G401.6 (cell line): ENCODE data around the gene FAM120A.

Experiments used
- FAIRE-seq: peaks from 2 replicates; lab custom pipeline; 2012; peaks lifted over from hg19 to GRCh38; lab: Jason Lieb, UNC

FAM120A gene

GRCh38 chr9:93560991-93561390 is 109.5 kb downstream of the FAM120A start:
- FAIRE-seq, result no peak

GRCh38 chr9:93562157-93562556 is 110.7 kb downstream of the FAM120A start:
- FAIRE-seq, result no peak

- no peak for FAIRE-seq
Measured at GRCh38 chr9:93565089-93565488, 113.6 kb downstream of the FAM120A start.

GRCh38 chr9:93566408-93567270 is 115.2 kb downstream of the FAM120A start:
- peak; percentile 71 for FAIRE-seq

- no peak for FAIRE-seq
Measured at GRCh38 chr9:93567271-93567959, 115.9 kb downstream of the FAM120A start.

GRCh38 chr9:93568169-93568568 is 116.7 kb downstream of the FAM120A start:
- no peak for FAIRE-seq

GRCh38 chr9:93569621-93570174 is 118.2 kb downstream of the FAM120A start:
- FAIRE-seq, result no peak

- no peak for FAIRE-seq
Measured at GRCh38 chr9:93572221-93572620, 120.7 kb downstream of the FAM120A start.

- FAIRE-seq, result no peak
Measured at GRCh38 chr9:93572636-93573515, 121.4 kb downstream of the FAM120A start.

GRCh38 chr9:93573516-93573828 is 122.0 kb downstream of the FAM120A start:
- FAIRE-seq, result no peak

GRCh38 chr9:93574091-93574899 is 122.8 kb downstream of the FAM120A start:
- no peak for FAIRE-seq

- no peak for FAIRE-seq
Measured at GRCh38 chr9:93574900-93575795, 123.7 kb downstream of the FAM120A start.

- no peak for FAIRE-seq
Measured at GRCh38 chr9:93575796-93576257, 124.3 kb downstream of the FAM120A start.

GRCh38 chr9:93576258-93577077 is 125.0 kb downstream of the FAM120A start, which contains the start of gene PHF2:
TSS of gene PHF2 (plus strand) at chr9:93576584. CDS start at chr9:93576774, 190 bp downstream.
- no peak for FAIRE-seq

GRCh38 chr9:93577078-93577974 is 125.8 kb downstream of the FAM120A start:
- FAIRE-seq, result no peak

- no peak for FAIRE-seq
Measured at GRCh38 chr9:93577975-93578682, 126.6 kb downstream of the FAM120A start.

- FAIRE-seq, result no peak
Measured at GRCh38 chr9:93578844-93579243, 127.4 kb downstream of the FAM120A start.
